NCI-H510A treated with DMSO at 0.1 percent for 48 hours (cell line): ENCODE data around the gene ACOT12.

Experiments
- DNase-seq: peaks from one replicate; lab custom pipeline; 2025; lab: John Stamatoyannopoulos, UW

The ACOT12 gene

DNA sequence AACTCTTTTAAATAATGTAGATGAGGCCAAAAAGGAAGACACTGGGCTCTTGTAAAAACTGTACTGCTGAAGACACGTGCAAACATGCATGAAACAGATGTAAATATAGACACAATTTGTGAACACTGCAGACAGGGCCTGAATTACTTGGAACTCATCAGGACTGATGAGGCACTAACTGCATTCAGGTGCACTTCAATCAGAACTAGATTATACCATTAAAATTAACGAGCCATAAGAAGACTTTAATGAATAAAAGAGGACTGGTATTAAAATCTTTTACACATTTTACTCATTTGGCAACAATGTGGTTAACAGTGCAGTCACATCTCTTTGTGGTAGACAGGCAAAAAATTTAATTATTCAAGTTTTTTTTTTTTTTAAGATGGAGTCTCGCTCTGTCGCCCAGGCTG, 105.9 kb downstream of the ACOT12 start:
- no peak for DNase-seq

GRCh38 chr5:81286059-81286617, 107.8 kb downstream of the ACOT12 start:
- no peak for DNase-seq

- DNase-seq, result no peak
These were observed 110.0 kb downstream of the ACOT12 start for GRCh38 chr5:81283976-81284375.
